OCI-M2 (cell line): ENCODE data around the gene PCDH9.

Experiments used
- DNase-seq: peaks from one replicate; lab custom pipeline; 2025; ENCODE audit not compliant: unreplicated experiment; lab: John Stamatoyannopoulos, UW

The PCDH9 gene

GRCh38 chr13:66503890-66504289 lies 726.2 kb downstream of the PCDH9 start:
- DNase-seq = no peak

DNA sequence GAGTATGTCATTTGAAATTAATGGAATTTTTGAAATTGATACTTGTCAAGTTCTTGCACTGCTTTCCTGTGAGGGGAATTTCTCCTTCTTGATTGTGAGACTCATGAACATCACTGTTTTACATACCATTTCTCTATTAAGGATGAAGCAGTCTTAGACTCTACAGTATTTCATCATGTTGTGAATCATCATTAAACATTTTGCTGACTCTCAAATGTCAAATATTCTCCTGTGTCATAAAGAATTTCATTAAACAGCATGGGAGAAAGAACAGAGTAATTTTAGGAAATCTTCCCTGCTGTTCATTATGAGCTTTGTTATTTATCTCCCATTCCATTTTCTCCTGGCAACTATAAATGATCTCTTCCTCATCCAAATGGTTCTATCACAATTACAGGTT lies 729.0 kb downstream of the PCDH9 start:
- DNase-seq = no peak

DNA sequence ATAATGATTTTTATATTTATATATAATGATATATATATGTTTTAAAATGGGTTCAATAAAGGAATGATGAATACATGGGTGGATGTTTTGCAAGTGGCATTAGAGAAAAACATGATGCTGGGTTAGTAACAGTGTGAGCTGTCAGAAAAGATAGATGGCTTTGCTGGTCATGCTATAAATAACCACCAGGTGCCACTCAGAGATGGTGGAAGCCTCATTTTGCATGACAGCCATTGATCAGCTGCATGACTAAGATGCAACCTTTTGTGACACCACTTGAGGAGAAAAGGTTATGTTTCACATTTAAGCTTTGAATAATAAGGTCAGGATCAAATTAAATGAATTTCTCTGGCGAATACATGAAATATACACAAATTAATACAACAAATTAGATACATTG lies 737.7 kb downstream of the PCDH9 start:
- DNase-seq = no peak

- DNase-seq = no peak
Observed at GRCh38 chr13:66491251-66491650, 738.9 kb downstream of the PCDH9 start.

DNA sequence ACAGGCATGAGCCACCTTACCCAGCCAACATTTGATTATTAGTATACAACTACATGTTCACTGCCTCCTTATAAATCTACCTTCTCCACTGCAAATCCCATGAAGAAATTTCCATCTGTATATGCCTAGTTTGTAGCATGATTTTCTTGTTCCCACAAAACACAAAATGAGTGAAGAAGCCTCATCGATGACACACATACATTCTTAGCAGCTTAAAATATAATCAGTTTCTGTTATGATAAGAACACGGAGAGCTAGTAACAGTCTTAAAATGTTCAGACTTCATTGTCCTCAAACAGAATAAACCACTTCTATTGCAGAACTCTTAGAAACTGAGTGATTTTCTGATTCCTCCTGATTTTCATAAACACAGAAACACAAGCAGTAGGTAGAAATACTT lies 740.5 kb downstream of the PCDH9 start:
- DNase-seq = no peak

DNA sequence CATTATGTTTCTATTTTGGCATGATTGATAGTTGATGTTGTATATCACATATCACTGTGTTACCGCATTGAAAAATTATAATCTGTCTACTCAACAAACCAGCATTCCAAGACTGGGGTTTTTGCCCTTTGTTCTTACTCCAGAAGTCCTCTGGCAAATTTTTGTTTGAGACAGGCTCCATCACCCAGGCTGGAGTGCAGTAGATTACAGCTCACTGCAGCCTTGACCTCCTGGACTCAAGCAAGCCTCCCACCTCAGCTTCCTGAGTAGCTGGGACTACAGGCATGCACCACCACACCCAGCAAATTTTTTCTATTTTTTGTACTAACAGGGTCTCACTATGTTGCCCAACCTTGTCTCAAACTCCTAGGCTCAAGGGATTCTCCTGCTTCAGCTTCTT lies 741.0 kb downstream of the PCDH9 start:
- no peak for DNase-seq

GRCh38 chr13:66483712-66484111 lies 746.4 kb downstream of the PCDH9 start:
- no peak for DNase-seq

DNA sequence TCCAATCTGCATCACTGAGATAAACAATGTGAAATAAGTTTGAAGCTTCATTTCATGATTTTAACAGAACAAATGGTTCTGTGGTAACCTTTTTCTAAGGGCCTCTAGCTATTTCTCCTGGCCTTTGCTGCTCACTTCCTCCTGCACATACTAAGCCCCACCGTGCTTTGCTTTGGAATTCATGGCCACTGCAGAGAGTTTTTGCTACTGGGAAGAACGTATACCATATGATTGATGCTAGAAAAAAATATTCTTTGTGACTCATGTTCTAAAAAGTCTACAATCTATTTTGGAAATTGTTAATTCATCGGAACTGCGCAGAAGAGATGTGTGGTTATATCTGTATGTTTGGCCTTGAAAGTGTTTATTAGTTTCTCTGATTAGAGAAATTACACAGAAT lies 747.3 kb downstream of the PCDH9 start:
- DNase-seq = no peak

- DNase-seq = no peak
Observed at GRCh38 chr13:66477816-66478215, 752.3 kb downstream of the PCDH9 start.

GRCh38 chr13:66475061-66475460 lies 755.1 kb downstream of the PCDH9 start:
- no peak for DNase-seq

DNA sequence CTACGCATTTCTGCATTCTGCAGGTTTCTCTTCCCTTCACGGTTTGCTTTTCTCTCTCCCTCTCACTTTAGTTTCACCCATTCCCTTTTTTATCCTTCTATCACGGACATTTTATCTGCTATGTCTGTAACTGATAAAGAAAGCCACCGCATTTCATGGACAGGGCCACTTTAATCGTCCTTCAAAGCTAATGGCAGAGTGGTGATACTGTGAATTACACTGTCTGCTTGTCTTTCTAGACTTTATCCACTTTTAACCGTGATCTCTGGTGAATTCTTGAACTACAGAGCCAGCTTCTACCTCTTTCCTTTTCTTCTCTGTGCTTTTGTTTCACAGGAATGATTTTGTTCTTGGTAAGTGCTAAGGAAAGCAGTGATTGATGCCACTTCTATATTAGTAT lies 760.4 kb downstream of the PCDH9 start:
- DNase-seq = no peak

- DNase-seq = no peak
Observed at GRCh38 chr13:66468656-66469055, 761.5 kb downstream of the PCDH9 start.

DNA sequence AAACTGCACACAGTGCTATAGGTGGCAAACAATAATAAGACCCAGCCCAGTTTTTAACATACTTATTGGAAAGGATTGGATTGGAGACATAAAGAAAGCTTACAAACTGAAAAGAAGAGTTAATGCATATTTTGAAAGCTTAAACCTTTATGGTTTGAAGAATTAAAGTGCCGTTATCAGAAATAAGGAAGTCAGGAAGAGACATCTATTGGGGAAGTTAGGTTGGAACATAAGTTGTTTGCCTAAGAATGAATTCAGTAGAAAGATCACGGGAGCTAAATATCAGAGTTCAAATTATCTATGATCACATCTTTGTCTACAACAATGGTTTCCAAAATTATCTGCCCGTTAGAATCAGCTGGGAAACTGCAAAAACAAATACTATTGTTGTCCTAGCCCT lies 767.9 kb downstream of the PCDH9 start:
- no peak for DNase-seq

DNA sequence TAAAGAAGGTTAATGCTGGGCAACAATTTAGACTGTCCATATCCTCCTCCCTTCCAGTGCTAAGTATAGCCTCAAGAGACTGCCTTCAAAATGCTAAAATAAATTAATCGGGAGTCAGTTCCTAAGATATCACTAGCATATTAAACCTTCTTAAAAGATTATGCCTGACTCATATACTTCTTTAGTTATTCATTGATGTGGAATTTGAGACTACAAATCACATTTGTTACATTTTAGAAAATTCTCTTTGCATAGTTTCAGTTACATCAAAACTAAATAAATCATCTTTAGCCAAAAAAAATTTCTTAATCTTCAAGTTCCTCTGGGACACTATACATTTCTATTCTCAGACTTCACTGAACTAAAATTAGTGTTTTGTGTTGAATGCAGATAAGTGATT lies 769.1 kb downstream of the PCDH9 start:
- DNase-seq = no peak

GRCh38 chr13:66459634-66460033 lies 770.5 kb downstream of the PCDH9 start:
- no peak for DNase-seq

DNA sequence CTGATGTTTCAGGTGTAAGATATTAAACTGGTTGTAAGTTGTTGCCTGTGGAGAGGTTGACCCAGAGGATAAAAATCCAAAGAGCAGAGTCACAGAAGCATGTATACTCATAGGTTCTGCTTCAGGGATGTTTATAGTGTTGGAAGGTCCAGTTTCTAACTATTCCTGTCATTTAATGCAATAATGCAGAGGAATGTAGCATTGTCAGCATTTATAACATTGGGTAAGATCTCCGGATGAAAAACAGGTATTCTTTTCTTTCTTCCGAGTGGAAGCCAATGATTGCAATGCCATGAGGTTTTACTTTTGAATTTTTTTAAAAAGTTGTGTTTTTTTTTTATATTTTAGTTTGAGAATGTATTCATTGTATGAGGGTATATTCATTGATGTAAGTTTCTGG lies 771.0 kb downstream of the PCDH9 start:
- DNase-seq = no peak

DNA sequence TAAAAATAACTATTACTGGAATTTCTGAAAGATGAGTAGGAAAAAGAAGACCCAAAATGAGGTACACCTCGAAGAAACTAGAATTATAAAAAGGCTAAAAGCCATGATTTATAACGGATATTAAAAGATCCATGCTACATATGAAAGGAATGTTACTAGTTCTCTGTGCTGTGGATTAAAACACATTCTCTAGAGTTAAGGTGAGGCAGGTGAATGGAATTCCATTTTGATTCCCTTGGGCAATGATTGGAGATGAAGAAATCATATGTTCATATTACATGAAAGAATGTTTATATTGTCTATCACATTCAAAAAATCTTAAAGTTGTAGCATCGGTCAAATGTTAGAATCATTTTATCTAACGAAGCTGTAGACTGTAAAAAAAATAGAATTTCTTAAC lies 783.7 kb downstream of the PCDH9 start:
- no peak for DNase-seq

GRCh38 chr13:66443926-66444325 lies 786.2 kb downstream of the PCDH9 start:
- DNase-seq = no peak

DNA sequence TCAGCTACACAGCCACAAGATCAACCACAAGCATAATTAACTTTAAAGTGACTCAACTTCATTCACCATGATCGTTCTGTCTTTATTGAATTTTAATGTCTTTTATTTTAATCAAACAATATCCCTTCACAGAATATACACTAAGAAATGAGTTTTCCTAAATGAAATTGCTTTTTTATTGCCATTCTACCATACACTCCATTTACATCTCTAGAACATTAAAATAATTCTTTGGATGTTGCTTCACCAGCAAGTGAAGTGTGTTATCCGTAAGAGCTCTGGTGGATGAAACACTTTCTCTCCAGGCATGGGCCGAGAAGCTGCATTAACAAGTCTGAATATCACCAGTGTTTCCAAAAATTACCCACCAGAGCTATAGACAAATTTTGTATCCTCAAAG lies 789.2 kb downstream of the PCDH9 start:
- no peak for DNase-seq

DNA sequence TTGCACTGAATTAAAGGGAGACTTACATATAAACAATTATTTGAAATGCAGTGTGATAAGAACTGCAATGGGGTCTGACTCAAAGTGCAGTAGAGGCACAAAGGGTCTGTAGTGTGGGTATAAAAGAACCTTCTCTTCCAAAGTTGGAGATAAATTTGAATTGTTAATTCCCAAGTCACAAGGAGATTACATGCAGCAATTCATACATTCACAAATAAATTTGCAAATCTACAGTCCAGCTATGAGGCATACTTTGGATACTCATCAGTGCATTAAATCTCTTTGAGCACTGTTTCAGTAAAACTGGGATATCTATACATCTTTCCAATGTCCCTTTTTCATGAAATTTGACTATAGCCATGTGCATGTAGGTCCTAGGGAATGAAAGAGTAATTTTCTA lies 799.4 kb downstream of the PCDH9 start:
- DNase-seq = no peak

GRCh38 chr13:66430269-66430668 lies 799.9 kb downstream of the PCDH9 start:
- DNase-seq = no peak

DNA sequence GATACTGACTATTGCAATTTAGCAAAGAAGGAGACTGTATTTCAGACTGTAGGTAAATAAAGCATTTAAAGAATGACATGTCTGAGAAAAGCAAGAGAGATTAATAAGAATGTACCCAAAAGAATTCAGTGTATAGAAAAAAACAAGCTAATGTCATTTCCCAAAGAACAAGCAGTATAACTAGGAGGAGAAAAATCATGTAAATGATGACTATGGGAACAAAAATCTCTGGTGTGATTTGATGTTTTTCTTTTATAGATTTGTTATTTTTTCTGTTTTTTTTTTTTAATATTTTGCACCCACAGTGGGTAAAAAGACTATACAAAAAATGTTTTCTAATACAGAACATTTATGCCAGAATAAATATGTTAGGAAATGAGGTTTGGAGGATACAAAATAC lies 801.0 kb downstream of the PCDH9 start:
- DNase-seq = no peak

- DNase-seq = no peak
Observed at GRCh38 chr13:66427458-66427861, 802.7 kb downstream of the PCDH9 start.

DNA sequence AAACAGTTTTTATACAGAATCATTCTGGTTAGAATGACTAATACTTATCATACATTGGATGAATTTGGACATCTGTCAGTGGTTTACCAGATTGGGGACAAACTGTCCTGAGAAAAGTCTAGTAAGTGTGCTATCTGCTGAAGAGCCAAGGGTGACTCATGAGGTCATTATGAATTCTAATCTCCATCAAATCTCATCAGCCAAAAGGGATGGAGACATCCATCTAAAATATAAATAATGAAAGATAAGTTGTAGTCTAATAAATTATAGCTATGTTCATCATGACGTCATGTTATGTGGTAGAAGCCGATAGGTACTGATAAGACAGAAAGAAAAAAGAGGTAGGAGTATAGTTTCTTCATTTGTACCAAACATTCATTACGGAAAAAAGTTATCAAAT lies 804.4 kb downstream of the PCDH9 start:
- no peak for DNase-seq
